SK-N-SH (cell line): ENCODE measurements around the gene MELTF. TPM values are rescaled to one million over a fixed set of nuclear protein-coding genes. Genes with fewer than 3 reads are reported as not detected.
A peak's percentile ranks its signal among the peaks of the same experiment; 100 is the strongest.

Experiments
- CTCF ChIA-PET: fragments of 300-600, 350-600 bp; formaldehyde crosslinking; extraction: SDS; loops from one replicate; lab custom pipeline; 2021; lab: Yijun Ruan, JAX
- POLR2A ChIA-PET: fragments of 350-600 bp; sonication (Branson Sonifier 250); formaldehyde crosslinking; extraction: SDS; loops from one replicate; lab custom pipeline; 2020; ENCODE audit warnings: antibody characterized with exemption, inconsistent platforms; lab: Yijun Ruan, JAX
- DNase-seq: peaks from one replicate; pipeline ENCODE4 v3.0.0; 2012
- H2AFZ ChIP-seq: fragments of 200-600 bp; sonication (generic); 2 replicates; pipeline ENCODE4 v1.8.1; 2016; ENCODE audit warnings: antibody characterized with exemption, mild to moderate bottlenecking, low read depth
- H3F3A ChIP-seq: fragments of 200-600 bp; sonication (generic); replicated peaks from 2 replicates; pipeline ENCODE3; 2016; ENCODE audit warnings: antibody characterized with exemption, mild to moderate bottlenecking; ENCODE audit not compliant: insufficient read depth
- H3K27ac ChIP-seq, 2 experiments: fragments of 200-500 bp in 1 of 2; fragments of 200-600 bp in 1 of 2; sonication (Bioruptor generic) in 1 of 2; sonication (generic), shearing (Covaris generic) in 1 of 2; 2 replicates each; pipeline versions ENCODE4 v1.5.1 to v1.6.1; 2014 to 2016; ENCODE audit warnings: low read depth in 2 of 2, inconsistent platforms in 1 of 2, low read length in 1 of 2, mild to moderate bottlenecking in 1 of 2, mixed read lengths in 1 of 2
- H3K27me3 ChIP-seq: fragments of 200-600 bp; sonication (generic), shearing (Covaris generic); 2 replicates; pipeline ENCODE4 v1.6.1; 2016; ENCODE audit warnings: mixed run types; ENCODE audit not compliant: insufficient read depth
- H3K36me3 ChIP-seq, 2 experiments: fragments of 200-500 bp in 1 of 2; fragments of 200-600 bp in 1 of 2; sonication (Bioruptor generic) in 1 of 2; sonication (generic) in 1 of 2; replicated peaks in 1 of 2; 2 replicates each; pipeline versions ENCODE3 to v1.5.1; 2014 to 2016; ENCODE audit warnings: low read length in 1 of 2, mild to moderate bottlenecking in 1 of 2; ENCODE audit not compliant: insufficient read depth in 2 of 2, control insufficient read depth in 1 of 2
- H3K4me1 ChIP-seq, 2 experiments: fragments of 200-500 bp in 1 of 2; fragments of 200-600 bp in 1 of 2; sonication (Bioruptor generic) in 1 of 2; sonication (generic), shearing (Covaris generic) in 1 of 2; 2 replicates each; pipeline versions ENCODE4 v1.5.1 to v1.6.1; 2014 to 2016; ENCODE audit warnings: low read depth in 1 of 2, low read length in 1 of 2, mixed run types in 1 of 2; ENCODE audit not compliant: insufficient read depth in 2 of 2, control insufficient read depth in 1 of 2
- H3K4me2 ChIP-seq: fragments of 200-600 bp; sonication (generic), shearing (Covaris generic); 2 replicates; pipeline ENCODE4 v1.6.1; 2017; ENCODE audit warnings: mixed run types
- H3K4me3 ChIP-seq, 2 experiments: fragments of 200-500 bp in 1 of 2; fragments of 200-600 bp in 1 of 2; sonication (Bioruptor generic) in 1 of 2; sonication (generic), shearing (Covaris generic) in 1 of 2; 2 replicates each; pipeline versions ENCODE4 v1.5.1 to v1.8.1; 2014 to 2016; ENCODE audit warnings: low read depth in 2 of 2, inconsistent platforms in 1 of 2, low read length in 1 of 2, mild to moderate bottlenecking in 1 of 2, mixed read lengths in 1 of 2, moderate library complexity in 1 of 2
- H3K79me2 ChIP-seq: fragments of 200-600 bp; sonication (generic); 2 replicates; pipeline ENCODE4 v1.8.1; 2017; ENCODE audit warnings: mild to moderate bottlenecking; ENCODE audit not compliant: insufficient read depth
- H3K9ac ChIP-seq: fragments of 200-600 bp; sonication (generic); 2 replicates; pipeline ENCODE4 v1.6.1; 2017; ENCODE audit warnings: mixed run types
- H3K9me2 ChIP-seq: fragments of 200-600 bp; sonication (generic); 2 replicates; pipeline ENCODE4 v1.6.1; 2017; ENCODE audit warnings: mixed run types
- H3K9me3 ChIP-seq: fragments of 200-600 bp; sonication (generic); 2 replicates; pipeline ENCODE4 v1.6.1; 2017; ENCODE audit warnings: mixed run types, mild to moderate bottlenecking, moderate library complexity
- H4K20me1 ChIP-seq: fragments of 200-600 bp; sonication (generic); 2 replicates; pipeline ENCODE4 v1.6.1; 2017; ENCODE audit warnings: mild to moderate bottlenecking, mixed run types; ENCODE audit not compliant: insufficient read depth
- EP300 ChIP-seq, 2 experiments: IDR thresholded peaks; 2 replicates each; pipeline versions ENCODE4 v1.4.0 to v1.6.1; 2012; ENCODE audit warnings: borderline replicate concordance in 1 of 2, low read depth in 1 of 2, low read length in 1 of 2
- FOSL2 ChIP-seq: IDR thresholded peaks from 2 replicates; pipeline ENCODE4 v1.4.0; 2012; ENCODE audit warnings: low read depth, mild to moderate bottlenecking, moderate library complexity, borderline replicate concordance
- FOXM1 ChIP-seq: IDR thresholded peaks from 2 replicates; pipeline ENCODE4 v1.4.0; 2012; ENCODE audit warnings: low read depth, mild to moderate bottlenecking
- GABPA ChIP-seq: IDR thresholded peaks from 2 replicates; pipeline ENCODE4 v1.4.0; 2012; ENCODE audit warnings: low read depth, mild to moderate bottlenecking
- MXI1 ChIP-seq: IDR thresholded peaks from 2 replicates; pipeline ENCODE4 v1.6.1; 2012; ENCODE audit warnings: mild to moderate bottlenecking, low read depth, low read length, improper control_type of control experiment
- NRF1 ChIP-seq: IDR thresholded peaks from 2 replicates; pipeline ENCODE4 v1.6.1; 2012; ENCODE audit warnings: low read depth, mild to moderate bottlenecking, low read length
- SIN3A ChIP-seq: IDR thresholded peaks from 2 replicates; pipeline ENCODE4 v1.6.1; 2012; ENCODE audit warnings: low read depth, mild to moderate bottlenecking, low read length, moderate library complexity, borderline replicate concordance
- TEAD4 ChIP-seq: IDR thresholded peaks from 2 replicates; pipeline ENCODE4 v1.4.0; 2012; ENCODE audit warnings: mild to moderate bottlenecking, borderline replicate concordance; ENCODE audit not compliant: insufficient read depth
- WGBS: methylation state at CpG from one replicate; pipeline ENCODE4 v1.1.6; 2017; ENCODE audit warnings: low lambda C conversion rate; 5-methylcytosine and 5-hydroxymethylcytosine counted together
- polyA plus RNA-seq, 3 experiments: library from polyadenylated mRNA; depleted of rRNA; stranded (reverse); fragments of >200 nt; gene quantifications; 2 replicates each; pipeline ENCODE4 v1.2.3, GENCODE V29; 2012
- TF ChIP-seq, protein P1 (sequence below): IDR thresholded peaks from 2 replicates; pipeline ENCODE4 v1.6.1; 2012; ENCODE audit warnings: mild to moderate bottlenecking, low read depth, low read length, moderate library complexity

MELTF gene
- polyA plus RNA-seq, 1 of the 3 experiments (the other 2 are of a cell fraction) = 32.4 TPM

DNA sequence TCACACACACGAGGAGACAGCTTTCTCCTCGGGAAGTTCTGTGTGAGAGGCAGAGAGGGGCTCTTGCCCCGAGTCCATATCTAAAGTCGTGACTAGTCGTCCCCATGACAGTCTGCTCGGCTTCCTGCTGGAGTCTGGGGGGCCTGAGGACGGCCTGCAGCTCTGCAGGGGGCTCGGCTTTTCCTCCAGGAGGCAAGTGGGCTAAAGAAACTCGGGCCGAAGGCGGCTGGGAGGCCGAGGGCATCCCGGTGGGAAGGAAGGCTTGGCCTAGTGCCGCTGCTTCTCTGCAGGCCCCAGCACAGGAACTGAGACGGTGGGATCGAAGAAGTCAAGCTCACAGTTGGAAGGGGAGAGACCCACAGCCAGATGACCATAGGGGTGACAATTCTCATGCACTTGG, 35.6 kb downstream of the MELTF start (continued):
- TF ChIP-seq, protein P1, sequence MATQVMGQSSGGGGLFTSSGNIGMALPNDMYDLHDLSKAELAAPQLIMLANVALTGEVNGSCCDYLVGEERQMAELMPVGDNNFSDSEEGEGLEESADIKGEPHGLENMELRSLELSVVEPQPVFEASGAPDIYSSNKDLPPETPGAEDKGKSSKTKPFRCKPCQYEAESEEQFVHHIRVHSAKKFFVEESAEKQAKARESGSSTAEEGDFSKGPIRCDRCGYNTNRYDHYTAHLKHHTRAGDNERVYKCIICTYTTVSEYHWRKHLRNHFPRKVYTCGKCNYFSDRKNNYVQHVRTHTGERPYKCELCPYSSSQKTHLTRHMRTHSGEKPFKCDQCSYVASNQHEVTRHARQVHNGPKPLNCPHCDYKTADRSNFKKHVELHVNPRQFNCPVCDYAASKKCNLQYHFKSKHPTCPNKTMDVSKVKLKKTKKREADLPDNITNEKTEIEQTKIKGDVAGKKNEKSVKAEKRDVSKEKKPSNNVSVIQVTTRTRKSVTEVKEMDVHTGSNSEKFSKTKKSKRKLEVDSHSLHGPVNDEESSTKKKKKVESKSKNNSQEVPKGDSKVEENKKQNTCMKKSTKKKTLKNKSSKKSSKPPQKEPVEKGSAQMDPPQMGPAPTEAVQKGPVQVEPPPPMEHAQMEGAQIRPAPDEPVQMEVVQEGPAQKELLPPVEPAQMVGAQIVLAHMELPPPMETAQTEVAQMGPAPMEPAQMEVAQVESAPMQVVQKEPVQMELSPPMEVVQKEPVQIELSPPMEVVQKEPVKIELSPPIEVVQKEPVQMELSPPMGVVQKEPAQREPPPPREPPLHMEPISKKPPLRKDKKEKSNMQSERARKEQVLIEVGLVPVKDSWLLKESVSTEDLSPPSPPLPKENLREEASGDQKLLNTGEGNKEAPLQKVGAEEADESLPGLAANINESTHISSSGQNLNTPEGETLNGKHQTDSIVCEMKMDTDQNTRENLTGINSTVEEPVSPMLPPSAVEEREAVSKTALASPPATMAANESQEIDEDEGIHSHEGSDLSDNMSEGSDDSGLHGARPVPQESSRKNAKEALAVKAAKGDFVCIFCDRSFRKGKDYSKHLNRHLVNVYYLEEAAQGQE = no peak
- no peak for TF ChIP-seq GABPA
- no peak for TF ChIP-seq FOSL2
- TF ChIP-seq SIN3A = no peak
- no peak for TF ChIP-seq MXI1
- TF ChIP-seq NRF1 = no peak
- no peak for TF ChIP-seq EP300 (IDR thresholded peaks at IDR 0.05; ENCODE audit: borderline replicate concordance in 1 of 2, low read depth in 1 of 2, low read length in 1 of 2)

DNA sequence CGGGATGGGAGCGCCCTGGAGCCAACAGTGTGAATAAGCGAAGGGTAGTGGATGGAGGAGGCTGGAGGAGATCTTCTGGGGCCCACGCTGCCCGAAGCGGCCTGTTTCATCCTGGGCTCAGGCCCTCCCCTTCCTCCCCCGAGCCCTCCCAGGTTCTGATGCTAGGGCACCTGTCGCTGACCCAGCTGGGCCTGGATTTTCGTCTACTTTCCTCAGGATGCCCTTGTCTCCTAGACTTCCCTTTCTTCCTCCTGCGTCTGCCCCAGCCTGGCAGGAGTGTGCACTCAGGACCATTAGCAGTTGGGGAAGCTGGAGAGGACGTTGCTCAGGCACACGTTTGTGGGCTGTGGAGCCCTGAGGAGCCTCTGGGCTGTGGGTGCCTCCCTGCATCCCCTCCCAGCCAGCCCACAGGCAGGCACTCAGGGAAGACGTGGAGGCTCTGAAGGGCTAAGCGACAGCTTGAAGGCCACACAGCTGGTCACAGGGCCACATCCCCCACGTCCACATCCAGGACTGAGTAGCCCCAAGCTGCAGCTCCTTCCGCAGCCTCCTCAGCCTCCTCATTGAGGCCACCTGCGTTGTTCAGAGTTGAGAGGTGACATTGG, 37.1 kb downstream of the MELTF start:
- WGBS = 79% methylated on average over 16 of the region's 17 CpGs

More for the DNA sequence above, 37.1 kb downstream of the MELTF start:
- Histone ChIP-seq H3K9me3 (no peaks in the 10 kb centered on the region), H3K9ac (no peak overlapping the region), H3K36me3 (no peaks in the 10 kb centered on the region), H3K27ac (no peak overlapping the region), H3K79me2 (no peaks in the 10 kb centered on the region), H3F3A (no peaks in the 10 kb centered on the region), H2AFZ (no peak overlapping the region), H3K9me2 (no peaks in the 10 kb centered on the region), H3K27me3 (no peaks in the 10 kb centered on the region; the same call in 1 of the 2 replicates), H3K4me1 (peaks cover 0 to 11% of the 10 kb centered on the region in 2 experiments; a peak in 1 of 4 replicates), H3K4me3 (no peak overlapping the region), H4K20me1 (no peaks in the 10 kb centered on the region), H3K4me2 (no peak overlapping the region)
- POLR2A ChIA-PET = interaction anchor here (0.6 kb wide), 1 partner anchor 428 kb away, joined by 3 read pairs; no protein-coding TSS in a partner anchor
- peak; percentile 14 for DNase-seq
- CTCF ChIA-PET = interaction anchor here (0.7 to 4.7 kb wide), 6 partner anchors 10 to 562 kb away, joined by 3 to 26 read pairs (median 12); partner anchors contain the start of gene MELTF
- TF ChIP-seq TEAD4 (no peak), FOXM1 (no peak)
